ENCODE results near the gene SPSB3.

Gene SPSB3

DNA sequence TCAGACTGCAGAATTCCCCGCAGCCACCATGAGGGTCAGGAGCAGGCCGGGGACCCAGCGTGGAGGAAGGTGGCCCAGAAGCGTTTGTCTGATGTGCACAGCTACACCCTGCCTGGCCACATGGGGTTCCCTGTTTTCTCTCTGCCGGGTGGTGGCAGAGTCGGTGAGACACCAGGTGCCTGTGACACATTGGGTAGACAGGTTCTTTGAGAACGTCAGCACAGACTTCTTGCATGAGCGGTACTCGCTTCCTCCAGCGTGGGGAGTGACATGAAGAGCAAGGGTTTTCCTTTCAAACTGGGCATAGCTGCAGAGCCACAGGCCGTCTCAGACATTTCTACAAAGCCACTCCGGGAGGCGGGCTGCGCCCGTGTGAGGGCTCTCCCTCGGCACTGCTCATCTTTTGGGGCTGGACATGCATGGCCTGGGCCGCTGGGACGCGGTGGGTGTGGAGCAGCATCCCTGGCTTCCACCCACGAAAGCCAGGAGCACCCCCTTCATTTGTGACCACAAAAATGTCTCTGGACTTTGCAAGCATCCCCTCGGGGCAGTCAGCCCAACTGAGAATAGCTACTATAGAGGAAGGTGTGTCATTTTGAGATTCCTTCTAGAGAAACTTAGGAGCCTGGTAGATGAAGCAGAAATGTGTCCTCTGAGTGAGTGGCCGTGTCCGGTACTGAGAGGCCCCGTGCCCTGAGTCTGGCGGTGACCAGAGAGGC is 37.0 kb downstream of the SPSB3 start:
- ATAC-seq, result peak; percentile 27
- no peak for TF ChIP-seq TCF4 (CRISPR knock-in tag; IDR thresholded peaks at IDR 0.05; ENCODE audit: borderline replicate concordance)
- TF ChIP-seq ZNF565 (CRISPR knock-in tag; conservative IDR thresholded peaks at IDR 0.05; ENCODE audit: low read depth), result no peak
- TF ChIP-seq CSDC2 (CRISPR knock-in tag; IDR thresholded peaks at IDR 0.05), result no peak
- no peak for TF ChIP-seq TOX (CRISPR knock-in tag; IDR thresholded peaks at IDR 0.05; ENCODE audit: borderline replicate concordance)
- no peak for TF ChIP-seq PPARA (CRISPR knock-in tag; IDR thresholded peaks at IDR 0.05; ENCODE audit: borderline replicate concordance)
- no peak for TF ChIP-seq ZNF70 (CRISPR knock-in tag; IDR thresholded peaks at IDR 0.05)
- TF ChIP-seq ESRRG (CRISPR knock-in tag; IDR thresholded peaks at IDR 0.05), result no peak
- no peak for TF ChIP-seq ZC3H10 (CRISPR knock-in tag; IDR thresholded peaks at IDR 0.05)
- TF ChIP-seq GLIS3 (CRISPR knock-in tag; IDR thresholded peaks at IDR 0.05), result no peak
- no peak for TF ChIP-seq ARNTL (CRISPR knock-in tag; IDR thresholded peaks at IDR 0.05; ENCODE audit: borderline replicate concordance, low read depth)
- TF ChIP-seq, protein P1, sequence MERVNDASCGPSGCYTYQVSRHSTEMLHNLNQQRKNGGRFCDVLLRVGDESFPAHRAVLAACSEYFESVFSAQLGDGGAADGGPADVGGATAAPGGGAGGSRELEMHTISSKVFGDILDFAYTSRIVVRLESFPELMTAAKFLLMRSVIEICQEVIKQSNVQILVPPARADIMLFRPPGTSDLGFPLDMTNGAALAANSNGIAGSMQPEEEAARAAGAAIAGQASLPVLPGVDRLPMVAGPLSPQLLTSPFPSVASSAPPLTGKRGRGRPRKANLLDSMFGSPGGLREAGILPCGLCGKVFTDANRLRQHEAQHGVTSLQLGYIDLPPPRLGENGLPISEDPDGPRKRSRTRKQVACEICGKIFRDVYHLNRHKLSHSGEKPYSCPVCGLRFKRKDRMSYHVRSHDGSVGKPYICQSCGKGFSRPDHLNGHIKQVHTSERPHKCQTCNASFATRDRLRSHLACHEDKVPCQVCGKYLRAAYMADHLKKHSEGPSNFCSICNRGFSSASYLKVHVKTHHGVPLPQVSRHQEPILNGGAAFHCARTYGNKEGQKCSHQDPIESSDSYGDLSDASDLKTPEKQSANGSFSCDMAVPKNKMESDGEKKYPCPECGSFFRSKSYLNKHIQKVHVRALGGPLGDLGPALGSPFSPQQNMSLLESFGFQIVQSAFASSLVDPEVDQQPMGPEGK (CRISPR knock-in tag; IDR thresholded peaks at IDR 0.05; ENCODE audit: borderline replicate concordance), result no peak
- TF ChIP-seq OSR1 (CRISPR knock-in tag; IDR thresholded peaks at IDR 0.05), result no peak

DNA sequence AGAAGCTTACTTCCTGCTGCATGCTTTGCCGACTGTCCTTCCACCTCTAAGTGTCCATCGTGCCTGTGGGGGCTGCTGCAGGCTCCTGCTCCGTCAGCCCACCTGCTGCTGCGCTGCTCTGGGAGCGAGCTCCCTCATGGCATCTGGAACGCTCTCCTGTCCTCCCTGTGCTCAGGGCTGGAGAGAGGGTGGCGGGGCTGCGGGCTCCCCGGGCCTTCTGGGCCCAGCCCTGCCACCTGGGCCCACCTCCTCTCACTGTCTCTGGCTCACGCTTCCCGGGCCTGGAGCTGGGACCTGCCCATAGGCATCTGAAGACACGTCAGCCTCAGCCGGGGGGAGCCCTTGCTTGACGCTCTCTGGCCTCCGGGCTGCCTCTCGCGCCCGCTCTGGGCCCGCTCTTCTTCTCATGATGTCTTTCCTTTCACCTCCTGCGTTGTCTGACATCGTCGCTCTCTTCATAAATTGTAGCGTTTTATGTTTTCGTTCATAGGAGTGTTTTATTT is 38.0 kb downstream of the SPSB3 start:
- TF ChIP-seq BACH2 (CRISPR knock-in tag; IDR thresholded peaks at IDR 0.05; ENCODE audit: borderline replicate concordance), result no peak
- no peak for ATAC-seq

DNA sequence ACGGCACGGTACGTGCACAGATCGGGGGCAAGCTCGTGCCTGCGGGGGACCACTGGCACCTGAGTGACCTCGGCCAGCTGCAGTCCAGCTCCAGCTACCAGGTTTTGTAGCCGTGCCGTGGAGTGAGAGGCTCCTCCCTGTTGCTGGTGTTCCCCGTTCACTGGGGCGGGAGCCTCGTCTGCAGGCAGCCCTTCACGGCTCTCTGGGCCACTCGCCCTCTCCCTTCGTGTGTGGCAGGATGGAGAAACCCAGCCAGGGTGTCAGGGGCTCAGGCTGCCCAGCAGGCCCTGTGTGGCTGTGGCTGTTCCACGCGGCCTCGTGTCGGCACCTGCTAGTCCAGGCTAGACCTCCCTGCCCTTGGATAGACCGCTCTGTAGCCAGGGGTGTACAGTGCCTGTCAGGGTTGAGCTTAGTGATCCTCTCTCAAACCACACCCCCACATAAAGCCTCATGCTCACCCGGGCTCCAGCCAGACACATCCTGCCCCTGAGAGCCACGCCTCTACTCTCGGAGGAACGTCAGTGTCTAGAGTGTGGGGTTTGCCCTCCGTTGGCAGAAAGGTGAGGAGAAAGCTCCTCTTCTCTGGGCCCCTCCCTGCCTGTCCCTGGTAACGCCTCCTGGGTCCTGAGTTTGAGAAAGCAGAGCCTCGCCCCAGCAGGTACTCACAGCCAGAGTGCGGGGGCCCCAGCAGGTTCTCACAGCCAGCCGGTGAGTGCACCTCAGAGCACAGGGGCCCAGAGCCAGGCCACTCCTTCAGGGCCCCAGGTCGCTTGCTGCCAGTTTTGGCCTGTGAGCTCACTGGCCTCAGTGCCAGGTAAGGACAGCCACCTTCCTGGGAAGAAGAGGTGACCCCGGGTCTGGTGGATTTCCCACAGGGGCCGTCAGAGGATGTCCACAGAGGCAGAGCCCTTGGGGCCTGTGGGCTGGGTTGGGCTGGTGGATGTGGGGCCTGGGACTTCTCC is 38.7 kb downstream of the SPSB3 start:
- ATAC-seq, result no peak
- TF ChIP-seq ZNF70 (CRISPR knock-in tag; IDR thresholded peaks at IDR 0.05), result no peak

DNA sequence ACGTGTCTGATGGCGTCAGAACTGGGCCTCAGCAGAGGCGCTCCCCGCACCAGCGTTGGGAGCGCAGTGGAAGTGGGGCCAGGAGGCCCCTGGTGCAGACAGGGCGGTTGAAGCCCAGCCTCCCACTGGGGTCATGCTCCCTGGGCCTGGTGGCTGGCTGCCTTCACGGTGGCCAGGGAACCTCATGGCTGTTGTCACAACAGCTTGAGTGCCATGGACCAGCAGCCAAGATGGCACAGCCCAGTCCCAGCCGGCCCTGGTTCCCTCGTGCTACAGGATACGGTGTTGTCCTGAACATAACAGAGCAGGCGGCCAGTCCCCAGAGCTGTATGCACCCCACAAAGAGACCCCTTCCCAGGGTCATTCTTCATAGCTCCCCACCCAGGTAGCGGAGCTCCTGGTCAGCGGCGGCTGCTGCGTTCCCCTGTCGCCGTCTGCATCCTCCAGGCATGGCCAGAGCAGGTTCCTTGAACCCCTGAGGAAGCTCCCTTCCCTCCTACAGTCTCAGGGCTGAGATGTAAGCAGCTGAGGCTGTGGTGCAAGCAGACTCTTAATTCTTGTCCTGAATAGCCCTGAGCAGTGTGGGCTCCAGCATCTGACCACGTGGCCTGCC is 40.7 kb downstream of the SPSB3 start:
- TF ChIP-seq, protein P1 (CRISPR knock-in tag; IDR thresholded peaks at IDR 0.05; ENCODE audit: borderline replicate concordance), result no peak
- no peak for TF ChIP-seq ARNTL (CRISPR knock-in tag; IDR thresholded peaks at IDR 0.05; ENCODE audit: borderline replicate concordance, low read depth)
- TF ChIP-seq ZNF70 (CRISPR knock-in tag; IDR thresholded peaks at IDR 0.05), result no peak
- no peak for TF ChIP-seq OSR1 (CRISPR knock-in tag; IDR thresholded peaks at IDR 0.05)
- no peak for TF ChIP-seq CSDC2 (CRISPR knock-in tag; IDR thresholded peaks at IDR 0.05)
- TF ChIP-seq TCF4 (CRISPR knock-in tag; IDR thresholded peaks at IDR 0.05; ENCODE audit: borderline replicate concordance), result no peak
- no peak for TF ChIP-seq ZNF8 (CRISPR knock-in tag; IDR thresholded peaks at IDR 0.05)
- TF ChIP-seq ZFP30 (CRISPR knock-in tag; IDR thresholded peaks at IDR 0.05), result no peak
- TF ChIP-seq BACH2 (CRISPR knock-in tag; IDR thresholded peaks at IDR 0.05; ENCODE audit: borderline replicate concordance), result no peak
- TF ChIP-seq GLIS3 (CRISPR knock-in tag; IDR thresholded peaks at IDR 0.05), result no peak
- TF ChIP-seq PPARA (CRISPR knock-in tag; IDR thresholded peaks at IDR 0.05; ENCODE audit: borderline replicate concordance), result no peak
- TF ChIP-seq, protein P2, sequence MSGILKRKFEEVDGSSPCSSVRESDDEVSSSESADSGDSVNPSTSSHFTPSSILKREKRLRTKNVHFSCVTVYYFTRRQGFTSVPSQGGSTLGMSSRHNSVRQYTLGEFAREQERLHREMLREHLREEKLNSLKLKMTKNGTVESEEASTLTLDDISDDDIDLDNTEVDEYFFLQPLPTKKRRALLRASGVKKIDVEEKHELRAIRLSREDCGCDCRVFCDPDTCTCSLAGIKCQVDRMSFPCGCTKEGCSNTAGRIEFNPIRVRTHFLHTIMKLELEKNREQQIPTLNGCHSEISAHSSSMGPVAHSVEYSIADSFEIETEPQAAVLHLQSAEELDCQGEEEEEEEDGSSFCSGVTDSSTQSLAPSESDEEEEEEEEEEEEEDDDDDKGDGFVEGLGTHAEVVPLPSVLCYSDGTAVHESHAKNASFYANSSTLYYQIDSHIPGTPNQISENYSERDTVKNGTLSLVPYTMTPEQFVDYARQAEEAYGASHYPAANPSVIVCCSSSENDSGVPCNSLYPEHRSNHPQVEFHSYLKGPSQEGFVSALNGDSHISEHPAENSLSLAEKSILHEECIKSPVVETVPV (CRISPR knock-in tag; IDR thresholded peaks at IDR 0.05), result no peak
- no peak for TF ChIP-seq ZFP3 (CRISPR knock-in tag; IDR thresholded peaks at IDR 0.05)

More for the DNA sequence above, 40.7 kb downstream of the SPSB3 start:
- ATAC-seq, result no peak

Data from SK-N-SH treated with all-trans-retinoic acid at 6 μM for 48 hours (cell line).